GM21526 (cell line): ENCODE data around the gene UGT1A10.

Experiments
- ATAC-seq: cut with Tn5 transposase; IDR thresholded peaks from one replicate; pipeline ENCODE4 v1.9.1; 2021; ENCODE audit warnings: moderate library complexity; ENCODE audit not compliant: unreplicated experiment, low FRiP score

UGT1A10 gene

GRCh38 chr2:233768076-233768475, 131.8 kb downstream of the UGT1A10 start:
- no peak for ATAC-seq

- no peak for ATAC-seq
Observed at GRCh38 chr2:233769260-233769659, 133.0 kb downstream of the UGT1A10 start.

GRCh38 chr2:233772153-233772552, 135.9 kb downstream of the UGT1A10 start:
- no peak for ATAC-seq

GRCh38 chr2:233772583-233772982, 136.3 kb downstream of the UGT1A10 start:
- no peak for ATAC-seq

- ATAC-seq: no peak
Observed at GRCh38 chr2:233773854-233774253, 137.6 kb downstream of the UGT1A10 start.

GRCh38 chr2:233775414-233775813, 139.2 kb downstream of the UGT1A10 start:
- ATAC-seq: no peak

GRCh38 chr2:233778030-233778429, 141.8 kb downstream of the UGT1A10 start, which contains the start of gene MROH2A:
MROH2A (plus strand) TSS chr2:233778330; CDS start chr2:233779359, 1,029 bp downstream.
- no peak for ATAC-seq

- ATAC-seq: no peak
Observed at GRCh38 chr2:233779722-233780121, 143.5 kb downstream of the UGT1A10 start.

- no peak for ATAC-seq
Observed at GRCh38 chr2:233780771-233781170, 144.5 kb downstream of the UGT1A10 start.

- ATAC-seq: no peak
Observed at GRCh38 chr2:233789554-233789953, 153.3 kb downstream of the UGT1A10 start.

GRCh38 chr2:233791151-233791882, 155.1 kb downstream of the UGT1A10 start:
- ATAC-seq: no peak

- ATAC-seq: no peak
Observed at GRCh38 chr2:233791883-233792329, 155.7 kb downstream of the UGT1A10 start.

- no peak for ATAC-seq
Observed at GRCh38 chr2:233792720-233793119, 156.5 kb downstream of the UGT1A10 start.

GRCh38 chr2:233793465-233794127, 157.3 kb downstream of the UGT1A10 start:
- ATAC-seq: no peak

- no peak for ATAC-seq
Observed at GRCh38 chr2:233794128-233794658, 157.9 kb downstream of the UGT1A10 start.

GRCh38 chr2:233795735-233796171, 159.5 kb downstream of the UGT1A10 start:
- no peak for ATAC-seq

- ATAC-seq: no peak
Observed at GRCh38 chr2:233796254-233796653, 160.0 kb downstream of the UGT1A10 start.

GRCh38 chr2:233798335-233799086, 162.3 kb downstream of the UGT1A10 start:
- ATAC-seq: no peak

GRCh38 chr2:233799087-233799665, 162.9 kb downstream of the UGT1A10 start:
- ATAC-seq: no peak

GRCh38 chr2:233799716-233800115, 163.5 kb downstream of the UGT1A10 start:
- no peak for ATAC-seq
